Mesodermal cell (in vitro differentiated cells): Measurements from ENCODE around the gene HIF3A.
"Not testable (repeated sequence)": the region's sequence is repeated elsewhere in the genome, so short reads cannot be mapped to it uniquely, and the experiment has no call there.

Experiments
- H3K27ac ChIP-seq: 2 replicates; pipeline ENCODE4 v1.7.0; 2013; ENCODE audit warnings: mild to moderate bottlenecking, low read depth, low read length, moderate library complexity; ENCODE audit not compliant: severe bottlenecking
- H3K36me3 ChIP-seq: 2 replicates; pipeline ENCODE4 v1.7.1; 2013; ENCODE audit warnings: mild to moderate bottlenecking, low read length, moderate library complexity; ENCODE audit not compliant: control insufficient read depth, insufficient read depth
- H3K4me1 ChIP-seq: one replicate; pipeline ENCODE4 v1.7.1; 2013; ENCODE audit warnings: mild to moderate bottlenecking, low read length; ENCODE audit not compliant: insufficient read depth, control insufficient read depth, poor library complexity, severe bottlenecking
- H3K4me3 ChIP-seq: 2 replicates; pipeline ENCODE4 v1.7.0; 2013; ENCODE audit warnings: low read length, control low read depth, mild to moderate bottlenecking; ENCODE audit not compliant: insufficient read depth, poor library complexity, severe bottlenecking; ENCODE audit errors: extremely low read depth
- H3K9me3 ChIP-seq: 2 replicates; pipeline ENCODE4 v1.7.1; 2013; ENCODE audit warnings: mild to moderate bottlenecking, low read length, moderate library complexity; ENCODE audit not compliant: control insufficient read depth
- WGBS, 2 experiments: methylation state at CpG; one replicate each; pipeline ENCODE4 v1.1.5; 2013; ENCODE audit warnings: missing lambda C conversion rate in 2 of 2; ENCODE audit not compliant: insufficient coverage in 2 of 2; 5-methylcytosine and 5-hydroxymethylcytosine counted together

The HIF3A gene

GRCh38 chr19:46308510-46308909 is 11.7 kb downstream of the HIF3A start:
- WGBS, 2 experiments: 98% methylated on average over 11 to 13 of the region's 15 CpGs
- Histone ChIP-seq H3K27ac (no peak overlapping the region), H3K36me3 (peaks cover 29% of the 10 kb centered on the region), H3K4me1 (peaks cover under 1% of the 10 kb centered on the region), H3K4me3 (no peak overlapping the region), H3K9me3 (peaks cover 4% of the 10 kb centered on the region)

GRCh38 chr19:46309056-46309455 is 12.2 kb downstream of the HIF3A start:
- Histone ChIP-seq H3K4me1 (no peaks in the 10 kb centered on the region), H3K4me3 (no peak overlapping the region), H3K36me3 (peaks cover 28% of the 10 kb centered on the region), H3K27ac (no peak overlapping the region), H3K9me3 (peaks cover 4% of the 10 kb centered on the region)
- 88 to 91% methylated on average over 10 of the region's 10 CpGs for WGBS, 2 experiments

GRCh38 chr19:46311444-46311843 is 14.6 kb downstream of the HIF3A start:
- Histone ChIP-seq H3K4me3 (no peak overlapping the region), H3K4me1 (no peaks in the 10 kb centered on the region), H3K9me3 (no peaks in the 10 kb centered on the region), H3K36me3 (peaks cover 7% of the 10 kb centered on the region), H3K27ac (no peak overlapping the region)
- 88 to 96% methylated on average over 4 of the region's 5 CpGs for WGBS, 2 experiments

- not testable (repeated sequence) for H3K4me3 ChIP-seq, H3K9me3 ChIP-seq, H3K27ac ChIP-seq, H3K36me3 ChIP-seq, H3K4me1 ChIP-seq
- 100% methylated on average over 1 of the region's 14 CpGs; no CpG with 5 or more reads in 1 of the 2 experiments for WGBS, 2 experiments
Observed at GRCh38 chr19:46313540-46314469, 17.0 kb downstream of the HIF3A start.

- H3K36me3 ChIP-seq: no peaks in the 10 kb centered on the region
- no peak overlapping the region for H3K4me3 ChIP-seq
- H3K27ac ChIP-seq: no peak overlapping the region
- 91 to 100% methylated on average over 2 of the region's 2 CpGs for WGBS, 2 experiments
- H3K9me3 ChIP-seq: no peaks in the 10 kb centered on the region
- no peaks in the 10 kb centered on the region for H3K4me1 ChIP-seq
Observed at GRCh38 chr19:46317339-46317738, 20.5 kb downstream of the HIF3A start.

GRCh38 chr19:46319613-46320012 is 22.8 kb downstream of the HIF3A start:
- WGBS, 2 experiments: 70 to 89% methylated on average over 2 to 4 of the region's 6 CpGs
- Histone ChIP-seq H3K4me3 (no peak overlapping the region), H3K36me3 (peaks cover 5% of the 10 kb centered on the region), H3K9me3 (no peaks in the 10 kb centered on the region), H3K27ac (no peak overlapping the region), H3K4me1 (no peaks in the 10 kb centered on the region)

GRCh38 chr19:46320559-46320958 is 23.7 kb downstream of the HIF3A start:
- 97 to 99% methylated on average over 4 to 5 of the region's 5 CpGs for WGBS, 2 experiments
- no peak overlapping the region for H3K4me3 ChIP-seq
- peaks cover 10% of the 10 kb centered on the region for H3K36me3 ChIP-seq
- H3K27ac ChIP-seq: no peak overlapping the region
- no peaks in the 10 kb centered on the region for H3K4me1 ChIP-seq
- peaks cover 5% of the 10 kb centered on the region for H3K9me3 ChIP-seq

- 95 to 97% methylated on average over 10 of the region's 12 CpGs for WGBS, 2 experiments
- peaks cover 20% of the 10 kb centered on the region for H3K36me3 ChIP-seq
- H3K4me3 ChIP-seq: no peak overlapping the region
- H3K9me3 ChIP-seq: peaks cover 14% of the 10 kb centered on the region
- no peak overlapping the region for H3K27ac ChIP-seq
- no peaks in the 10 kb centered on the region for H3K4me1 ChIP-seq
Observed at GRCh38 chr19:46321653-46322052, 24.8 kb downstream of the HIF3A start.

- H3K27ac ChIP-seq, H3K4me1 ChIP-seq, H3K4me3 ChIP-seq: not testable (repeated sequence)
- peaks cover 29% of the 10 kb centered on the region for H3K9me3 ChIP-seq
- H3K36me3 ChIP-seq: peaks cover 33% of the 10 kb centered on the region
- 89 to 97% methylated on average over 7 of the region's 9 CpGs for WGBS, 2 experiments
Observed at GRCh38 chr19:46323227-46323626, 26.4 kb downstream of the HIF3A start.

- peaks cover 29% of the 10 kb centered on the region for H3K9me3 ChIP-seq
- 92 to 100% methylated on average over 1 to 2 of the region's 3 CpGs for WGBS, 2 experiments
- no peak overlapping the region for H3K27ac ChIP-seq
- H3K4me1 ChIP-seq: no peaks in the 10 kb centered on the region
- H3K4me3 ChIP-seq: no peak overlapping the region
- H3K36me3 ChIP-seq: peaks cover 44% of the 10 kb centered on the region
Observed at GRCh38 chr19:46324277-46324676, 27.4 kb downstream of the HIF3A start.

- peaks cover 29% of the 10 kb centered on the region for H3K9me3 ChIP-seq
Observed at GRCh38 chr19:46326608-46327007, 29.8 kb downstream of the HIF3A start.

More at GRCh38 chr19:46326608-46327007, 29.8 kb downstream of the HIF3A start:
- peaks cover 47% of the 10 kb centered on the region for H3K36me3 ChIP-seq
- no peaks in the 10 kb centered on the region for H3K4me1 ChIP-seq
- H3K4me3 ChIP-seq: no peak overlapping the region
- WGBS, 2 experiments: 90 to 93% methylated on average over 3 of the region's 4 CpGs
- no peak overlapping the region for H3K27ac ChIP-seq
